Activated B cell treated with CpG ODN at 0.5 μM for 24 hours (primary cell): Measurements from ENCODE around the gene BLCAP. TPM values are rescaled to one million over a fixed set of nuclear protein-coding genes. Genes with fewer than 3 reads are reported as not detected.

ENCODE experiments used
- ATAC-seq: fragments of 200-7000 bp; cut with Tn5 transposase; one replicate; pipeline ENCODE4 v1.10.0; 2021; ENCODE audit warnings: low read depth, mild to moderate bottlenecking, moderate library complexity
- CTCF ChIA-PET: fragments of 350-600 bp; sonication (Branson Sonifier 250); formaldehyde crosslinking; loops from one replicate; lab custom pipeline; 2021; ENCODE audit warnings: antibody characterized with exemption; lab: Charles Lee
- POLR2A ChIA-PET: fragments of 350-600 bp; sonication (Branson Sonifier 250); formaldehyde crosslinking; loops from one replicate; lab custom pipeline; 2021; ENCODE audit warnings: antibody characterized with exemption; lab: Charles Lee
- DNase-seq: peaks from one replicate; pipeline ENCODE4 v3.0.0; 2022
- H3K27ac Mint-ChIP-seq: one replicate; pipeline ENCODE4 v1.8.0; 2020; ENCODE audit warnings: mixed read lengths
- H3K27me3 Mint-ChIP-seq: one replicate; pipeline ENCODE4 v1.8.0; 2021; ENCODE audit warnings: mixed read lengths
- H3K36me3 Mint-ChIP-seq: one replicate; pipeline ENCODE4 v1.8.0; 2021; ENCODE audit warnings: low read depth, mixed read lengths
- H3K4me1 Mint-ChIP-seq: one replicate; pipeline ENCODE4 v1.8.0; 2021; ENCODE audit warnings: mixed read lengths
- H3K4me3 Mint-ChIP-seq: one replicate; pipeline ENCODE4 v1.8.0; 2020; ENCODE audit warnings: mild to moderate bottlenecking, mixed read lengths
- H3K9me3 Mint-ChIP-seq: one replicate; pipeline ENCODE4 v1.8.0; 2020; ENCODE audit warnings: mixed read lengths
- CTCF ChIP-seq: fragments of 200-600 bp; IDR thresholded peaks from one replicate; pipeline ENCODE4 v1.8.0; 2022; ENCODE audit warnings: antibody characterized with exemption, mild to moderate bottlenecking
- intact Hi-C: fragments of 100-400 bp; cut with micrococcal nuclease; formaldehyde crosslinking; loops from one replicate; pipeline ENCODE4 v1.15.1; 2024
- total RNA-seq: library from RNA; stranded (reverse); gene quantifications from 2 replicates; pipeline ENCODE4 v1.2.3, GENCODE V29; 2022

The BLCAP gene
- total RNA-seq, 1 donor from 2014 or later = 78.0 TPM

GRCh38 chr20:37519508-37520418 is 7.9 kb downstream of the BLCAP start:
- intact Hi-C loops = no loop called here
- ATAC-seq (no peak), DNase-seq (peak; percentile 10)
- TF ChIP-seq CTCF = no peak
- H3K27ac Mint-ChIP-seq = no peak overlapping the region
- H3K27me3 Mint-ChIP-seq = no peaks in the 10 kb centered on the region
- H3K9me3 Mint-ChIP-seq = no peaks in the 10 kb centered on the region
- H3K36me3 Mint-ChIP-seq = peaks cover 66% of the 10 kb centered on the region
- ChIA-PET CTCF (no interaction called here), POLR2A (no interaction called here)
- H3K4me1 Mint-ChIP-seq = peaks cover 47% of the 10 kb centered on the region
- H3K4me3 Mint-ChIP-seq = no peak overlapping the region

- H3K4me3 Mint-ChIP-seq = no peak overlapping the region
- H3K4me1 Mint-ChIP-seq = peaks cover 38% of the 10 kb centered on the region
- CTCF ChIA-PET = no interaction called here
- TF ChIP-seq CTCF = no peak
- no peak for ATAC-seq
- H3K27ac Mint-ChIP-seq = no peak overlapping the region
- intact Hi-C loops = no loop called here
- peaks cover 72% of the 10 kb centered on the region for H3K36me3 Mint-ChIP-seq
- POLR2A ChIA-PET = no interaction called here
- DNase-seq = peak; percentile 3
- no peaks in the 10 kb centered on the region for H3K27me3 Mint-ChIP-seq
- no peaks in the 10 kb centered on the region for H3K9me3 Mint-ChIP-seq
Measured at GRCh38 chr20:37518606-37519507, 8.8 kb downstream of the BLCAP start.

DNA sequence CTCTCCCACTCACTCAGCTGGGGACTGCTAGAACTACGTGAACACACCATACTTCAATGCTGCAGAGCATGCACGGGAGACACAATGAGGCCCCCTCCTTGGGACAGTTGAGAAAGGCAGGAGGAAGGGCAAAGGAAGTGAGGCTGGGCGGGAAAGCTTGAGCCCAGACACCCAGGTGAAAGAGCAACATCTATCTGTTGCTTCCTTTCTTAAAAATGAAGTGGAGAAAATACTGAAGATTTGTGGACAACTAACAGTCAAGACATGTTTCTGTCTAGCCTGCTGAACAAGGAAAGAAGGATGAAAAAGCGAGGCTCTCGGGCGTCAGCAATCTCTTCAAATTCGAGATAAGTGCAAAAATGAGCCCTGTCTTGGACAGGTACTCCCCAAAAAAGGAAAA is 9.6 kb downstream of the BLCAP start:
- Mint-ChIP-seq H3K27me3 (no peaks in the 10 kb centered on the region), H3K27ac (no peak overlapping the region)

DNA sequence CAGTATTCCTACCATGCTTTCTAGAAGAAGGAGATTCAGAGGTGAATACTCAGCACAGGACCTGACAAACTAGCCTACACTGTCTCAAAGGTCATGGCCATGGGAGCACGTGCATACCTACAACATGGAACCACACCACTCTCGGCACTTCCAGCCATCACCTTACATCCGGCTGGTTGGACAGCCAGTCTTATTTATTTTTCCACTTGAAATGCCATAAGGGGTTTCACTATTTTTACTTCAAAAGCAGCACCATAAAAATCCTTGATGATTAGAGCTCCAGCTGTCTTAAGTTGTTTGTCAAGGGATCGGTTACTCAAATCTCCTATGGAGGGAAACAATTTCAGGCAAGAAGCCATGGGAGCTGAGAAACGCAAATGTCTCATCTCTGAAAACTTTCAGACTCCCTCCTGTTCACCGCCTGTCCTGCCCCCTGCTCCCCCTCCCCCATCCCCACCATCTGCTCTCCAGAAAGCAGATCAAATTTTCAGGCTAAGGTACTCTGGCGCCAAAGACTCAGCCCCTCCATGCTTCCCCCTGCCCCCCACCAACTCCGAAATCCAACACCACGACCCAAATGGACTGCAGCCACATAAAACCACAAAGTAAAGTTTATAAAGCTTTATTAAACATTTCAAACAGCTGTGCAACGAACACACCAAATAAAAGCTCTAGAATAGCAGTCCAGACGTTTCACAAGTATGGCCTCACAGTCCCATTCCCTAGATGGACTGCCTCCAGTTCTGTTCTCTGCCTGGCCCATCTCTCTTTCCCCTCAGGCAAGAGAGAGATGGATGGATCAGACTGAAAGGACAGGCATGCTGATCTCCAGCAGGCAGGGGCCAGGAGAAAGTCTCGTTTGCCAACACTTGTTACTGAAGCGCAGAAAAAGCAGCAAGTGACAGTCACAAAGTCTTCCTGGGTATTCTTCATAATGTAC is 10.6 kb downstream of the BLCAP start:
- POLR2A ChIA-PET = no interaction called here
- H3K4me3 Mint-ChIP-seq = no peak overlapping the region
- H3K4me1 Mint-ChIP-seq = peaks cover 32% of the 10 kb centered on the region
- peaks cover 77% of the 10 kb centered on the region for H3K36me3 Mint-ChIP-seq
- CTCF ChIA-PET = no interaction called here
- no peak for DNase-seq
- no peak for TF ChIP-seq CTCF
- H3K27ac Mint-ChIP-seq = no peak overlapping the region
- intact Hi-C loops = no loop called here
- H3K27me3 Mint-ChIP-seq = no peaks in the 10 kb centered on the region
- ATAC-seq = no peak
- H3K9me3 Mint-ChIP-seq = no peaks in the 10 kb centered on the region

More for the DNA sequence above, 9.6 kb downstream of the BLCAP start:
- POLR2A ChIA-PET = no interaction called here
- Mint-ChIP-seq H3K9me3 (no peaks in the 10 kb centered on the region), H3K4me1 (peaks cover 32% of the 10 kb centered on the region), H3K4me3 (no peak overlapping the region), H3K36me3 (peaks cover 73% of the 10 kb centered on the region)
- CTCF ChIA-PET = no interaction called here
- TF ChIP-seq CTCF = no peak
- intact Hi-C loops = no loop called here
- no peak for DNase-seq
- no peak for ATAC-seq
